Thoracic aorta (tissue), 2 donors: ENCODE results near the gene SLC44A1. TPM values are rescaled to one million over a fixed set of nuclear protein-coding genes. Genes with fewer than 3 reads are reported as not detected.

Experiments used
- ATAC-seq: fragments of 150-250 bp; one replicate; pipeline ENCODE4 v1.8.0; 2017; ENCODE audit warnings: low read depth; ENCODE audit not compliant: insufficient number of reproducible peaks, low FRiP score
- DNase-seq: peaks from one replicate; pipeline ENCODE4 v3.0.0-alpha.2; 2020; ENCODE audit warnings: low spot score
- H3K27ac ChIP-seq, 2 donors: fragments of 200-600 bp; sonication (generic); 1 replicate in 1 of 2; 2 replicates in 1 of 2; pipeline ENCODE4 v1.5.1; 2016; ENCODE audit warnings: mild to moderate bottlenecking in 2 of 2, moderate library complexity in 2 of 2
- H3K27me3 ChIP-seq: fragments of 200-600 bp; sonication (generic); replicated peaks from 2 replicates; pipeline ENCODE4 v1.6.0; 2016; ENCODE audit warnings: mild to moderate bottlenecking; ENCODE audit not compliant: insufficient read depth
- H3K36me3 ChIP-seq: fragments of 200-600 bp; sonication (generic); one replicate; pipeline ENCODE4 v1.5.1; 2016
- H3K4me1 ChIP-seq, 2 donors: fragments of 200-600 bp; sonication (generic); 1 replicate in 1 of 2; 2 replicates in 1 of 2; pipeline versions ENCODE4 v1.5.1 to v1.6.0; 2016; ENCODE audit warnings: low read depth in 2 of 2, mild to moderate bottlenecking in 1 of 2; ENCODE audit not compliant: control insufficient read depth in 1 of 2
- H3K4me3 ChIP-seq: fragments of 200-600 bp; sonication (generic); 2 replicates; pipeline ENCODE4 v1.5.1; 2016; ENCODE audit warnings: mild to moderate bottlenecking
- H3K9me3 ChIP-seq: fragments of 200-600 bp; sonication (generic); 2 replicates; pipeline ENCODE4 v1.5.1; 2016
- CTCF ChIP-seq: fragments of 200-600 bp; sonication (generic); IDR thresholded peaks from one replicate; pipeline ENCODE4 v1.5.1; 2019; ENCODE audit warnings: antibody characterized with exemption
- total RNA-seq, 2 donors: library from RNA; depleted of rRNA; stranded (reverse); fragments of >200 nt; gene quantifications; one replicate each; pipeline versions ENCODE4 v1.1.0 to v1.2.3, GENCODE V29; 2016

Gene SLC44A1
- total RNA-seq, 2 donors from 2014 or later = 33.9 to 58.8 TPM

- TF ChIP-seq CTCF = no peak
- Histone ChIP-seq H3K9me3 (no peaks in the 10 kb centered on the region), H3K27ac (peak overlapping the region; percentile 69 to 87), H3K36me3 (no peaks in the 10 kb centered on the region), H3K27me3 (no peaks in the 10 kb centered on the region), H3K4me1 (peaks cover 22 to 36% of the 10 kb centered on the region in 2 donors), H3K4me3 (peak overlapping the region; percentile 90)
- DNase-seq = no peak
- ATAC-seq = no peak
Observed at GRCh38 chr9:105245891-105246161, 1.4 kb downstream of the SLC44A1 start.

GRCh38 chr9:105246656-105247173 lies 2.3 kb downstream of the SLC44A1 start:
- no peak for DNase-seq
- ATAC-seq = no peak
- Histone ChIP-seq H3K27ac (peak overlapping the region in 1 of 2 donors; percentile 9), H3K9me3 (no peaks in the 10 kb centered on the region), H3K27me3 (no peaks in the 10 kb centered on the region), H3K36me3 (no peaks in the 10 kb centered on the region), H3K4me3 (peak overlapping the region; percentile 90), H3K4me1 (peaks cover 20 to 27% of the 10 kb centered on the region in 2 donors)
- no peak for TF ChIP-seq CTCF

- TF ChIP-seq CTCF = no peak
- no peak for DNase-seq
Observed at GRCh38 chr9:105248691-105249090, 4.2 kb downstream of the SLC44A1 start.

GRCh38 chr9:105251133-105251532 lies 6.7 kb downstream of the SLC44A1 start:
- ATAC-seq = no peak
- H3K4me3 ChIP-seq = no peak overlapping the region
- H3K9me3 ChIP-seq = no peaks in the 10 kb centered on the region
- peaks cover 10 to 14% of the 10 kb centered on the region in 2 donors for H3K4me1 ChIP-seq
- TF ChIP-seq CTCF = no peak
- no peak for DNase-seq
- H3K36me3 ChIP-seq = no peaks in the 10 kb centered on the region
- no peak overlapping the region for H3K27ac ChIP-seq
- H3K27me3 ChIP-seq = no peaks in the 10 kb centered on the region

More at GRCh38 chr9:105248691-105249090, 4.2 kb downstream of the SLC44A1 start:
- ATAC-seq = no peak
- Histone ChIP-seq H3K27me3 (no peaks in the 10 kb centered on the region), H3K4me3 (no peak overlapping the region), H3K4me1 (peaks cover 11 to 19% of the 10 kb centered on the region in 2 donors), H3K9me3 (no peaks in the 10 kb centered on the region), H3K27ac (no peak overlapping the region), H3K36me3 (no peaks in the 10 kb centered on the region)

- Histone ChIP-seq H3K4me3 (no peak overlapping the region), H3K9me3 (no peaks in the 10 kb centered on the region), H3K27ac (no peak overlapping the region), H3K4me1 (peaks cover 4 to 7% of the 10 kb centered on the region in 2 donors), H3K36me3 (no peaks in the 10 kb centered on the region), H3K27me3 (no peaks in the 10 kb centered on the region)
- no peak for ATAC-seq
- no peak for TF ChIP-seq CTCF
- no peak for DNase-seq
Observed at GRCh38 chr9:105251733-105252404, 7.4 kb downstream of the SLC44A1 start.
